GM18519 (cell line): ENCODE measurements around the gene ITSN2.
"Not testable (repeated sequence)": the region's sequence is repeated elsewhere in the genome, so short reads cannot be mapped to it uniquely, and the experiment has no call there.

Source experiments
- ATAC-seq: cut with Tn5 transposase; IDR thresholded peaks from one replicate; pipeline ENCODE4 v1.9.1; 2021; ENCODE audit warnings: mild to moderate bottlenecking, moderate library complexity; ENCODE audit not compliant: unreplicated experiment, low FRiP score

Gene ITSN2

DNA sequence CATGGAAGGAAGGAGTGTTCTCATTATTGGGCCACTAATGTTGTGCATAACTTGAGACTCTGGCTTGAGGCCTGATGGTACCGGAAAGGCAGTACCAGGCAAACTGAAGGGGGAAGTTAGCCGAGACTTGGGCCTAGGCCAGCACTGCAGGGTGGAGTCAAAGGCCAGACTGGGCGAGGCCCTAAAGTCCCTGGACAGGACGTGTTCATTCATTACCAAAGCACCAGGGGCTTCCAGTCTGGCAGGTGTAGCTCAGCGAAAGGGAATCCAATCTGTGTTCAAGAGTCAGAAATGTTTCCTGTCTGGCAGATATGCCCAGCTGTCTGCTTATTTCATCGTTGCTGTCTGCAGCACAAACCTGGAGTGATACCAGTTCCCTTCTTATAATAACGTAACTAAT lies 4.7 kb upstream of the ITSN2 start:
- ATAC-seq = no peak

DNA sequence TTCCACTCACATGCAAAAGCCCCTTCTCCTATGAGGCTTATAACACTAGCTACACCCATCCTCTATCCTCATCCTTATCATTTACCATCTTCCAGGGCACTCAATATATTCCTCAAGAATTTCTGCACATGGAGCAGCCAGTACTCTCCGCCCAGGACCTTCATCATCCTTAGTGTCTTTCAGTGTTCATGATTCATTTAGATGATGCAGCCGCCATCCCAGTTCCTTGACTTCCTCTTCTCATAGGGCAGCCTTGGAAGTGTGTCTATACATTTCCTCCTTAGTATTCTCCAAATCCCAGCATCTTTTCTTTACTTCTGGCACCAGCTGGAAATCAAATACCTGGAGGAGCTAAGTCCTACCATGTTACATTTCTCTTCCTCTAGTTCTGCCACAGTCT lies 3.0 kb upstream of the ITSN2 start:
- ATAC-seq = no peak

DNA sequence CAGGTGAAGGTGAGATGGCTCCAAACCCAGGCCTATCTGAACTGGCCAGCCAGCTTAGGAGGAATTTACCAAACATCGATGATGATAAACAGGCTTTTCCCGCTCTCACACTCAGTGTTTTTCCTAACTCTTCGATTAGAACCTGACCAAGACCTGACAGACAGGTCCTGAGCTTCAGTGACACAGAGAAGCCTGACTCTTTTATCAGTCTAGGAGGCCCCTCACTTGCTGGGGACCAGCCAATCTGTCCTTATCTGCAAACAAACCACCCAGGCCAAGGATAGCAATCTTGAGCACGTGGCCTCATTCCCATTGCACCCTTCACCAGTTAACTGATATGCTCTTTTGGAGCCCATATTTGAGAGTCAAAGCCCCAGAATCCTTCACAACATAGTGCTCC lies 1.9 kb upstream of the ITSN2 start:
- no peak for ATAC-seq

DNA sequence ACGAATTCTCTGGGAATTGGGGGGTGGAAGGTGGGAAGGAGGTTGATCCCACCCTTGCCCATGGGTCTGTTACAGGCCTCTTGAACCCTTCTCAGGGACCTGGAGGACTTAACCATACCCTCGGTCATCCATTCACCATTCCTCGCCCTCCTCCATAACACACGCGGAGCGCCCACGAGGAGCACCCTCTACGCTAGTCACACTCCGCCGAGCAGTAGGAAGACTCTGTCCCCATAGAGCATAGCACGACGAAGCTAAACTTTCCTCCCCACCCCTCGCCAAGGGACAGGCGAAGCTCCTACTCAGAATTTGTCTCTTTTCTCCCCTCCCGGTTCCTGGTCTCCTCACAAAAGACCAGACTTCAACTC lies 611 bp upstream of the ITSN2 start:
- ATAC-seq = no peak

DNA sequence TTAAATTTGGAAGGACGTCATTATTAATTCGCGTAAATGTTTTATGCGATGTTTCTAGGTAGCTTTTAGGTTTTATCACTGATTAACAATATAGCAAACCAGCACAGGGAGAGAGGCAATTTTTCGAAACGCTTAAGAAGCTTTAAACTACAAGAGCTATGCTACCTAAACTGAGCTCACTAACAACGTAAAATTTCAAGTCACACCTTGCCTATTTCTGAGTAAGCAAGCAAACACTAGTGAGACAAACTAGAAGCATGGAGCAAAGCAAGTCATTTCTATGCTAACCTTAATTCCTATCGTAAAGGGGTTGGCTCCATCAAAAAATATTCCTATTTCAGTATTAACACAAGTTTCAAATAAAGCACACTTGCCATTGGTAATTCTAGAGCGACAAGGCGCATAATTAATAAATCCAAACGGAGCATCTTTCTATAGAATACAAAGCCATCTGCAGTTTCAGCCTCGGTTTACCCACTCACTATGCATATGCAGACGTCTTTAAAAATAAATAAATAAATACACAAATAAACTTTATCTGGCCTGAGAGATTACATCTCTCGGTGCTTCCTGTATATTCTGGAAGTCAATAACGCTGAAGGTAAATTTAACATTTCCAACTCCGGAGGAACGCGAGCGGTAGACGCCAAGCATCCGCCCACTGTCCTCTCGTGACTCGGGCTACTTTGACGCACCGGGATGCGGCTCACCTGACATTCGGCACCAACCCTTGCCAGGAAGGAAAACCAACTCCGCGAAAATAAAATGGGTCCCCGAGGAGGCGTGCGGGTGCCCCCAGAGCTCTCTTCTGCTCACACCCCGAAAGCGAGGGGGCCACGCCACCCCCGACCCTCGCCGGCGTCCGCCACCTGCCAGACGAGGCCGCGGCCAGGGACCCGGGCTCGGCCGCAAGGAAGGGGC lies 947 bp downstream of the ITSN2 start:
- no peak for ATAC-seq

DNA sequence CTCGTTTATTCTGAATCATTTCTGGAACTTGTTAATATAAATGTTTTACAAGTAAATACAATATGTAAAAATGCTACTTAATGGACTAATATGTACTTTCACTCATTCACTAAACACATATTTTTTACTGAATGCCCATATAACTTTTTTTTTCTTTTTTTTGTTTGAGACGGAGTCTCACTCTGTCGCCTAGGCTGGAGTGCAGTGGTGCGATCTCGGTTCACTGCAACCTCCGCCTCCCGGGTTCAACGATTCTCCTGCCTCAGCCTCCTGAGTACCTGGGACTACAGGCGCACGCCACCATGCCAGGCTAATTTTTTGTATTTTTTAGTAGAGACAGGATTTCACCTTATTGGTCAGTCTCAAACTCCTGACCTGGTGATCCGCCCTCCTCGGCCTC lies 2.6 kb downstream of the ITSN2 start:
- ATAC-seq = not testable (repeated sequence)

DNA sequence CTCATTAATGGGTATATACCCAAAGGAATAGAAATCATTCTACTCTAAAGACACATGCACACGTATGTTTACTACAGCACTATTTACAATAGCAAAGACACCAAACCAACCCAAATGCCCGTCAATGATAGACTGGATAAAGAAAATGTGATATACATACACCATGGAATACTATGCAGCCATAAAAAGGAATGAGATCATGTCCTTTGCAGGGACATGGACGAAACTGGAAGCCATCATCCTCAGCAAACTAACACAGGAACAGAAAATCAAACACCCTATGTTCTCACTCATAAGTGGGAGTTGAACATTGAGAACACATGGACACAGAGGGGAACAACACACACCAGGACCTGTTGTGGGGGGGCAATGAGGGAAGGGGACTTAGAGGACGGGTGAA lies 3.2 kb downstream of the ITSN2 start:
- not testable (repeated sequence) for ATAC-seq

DNA sequence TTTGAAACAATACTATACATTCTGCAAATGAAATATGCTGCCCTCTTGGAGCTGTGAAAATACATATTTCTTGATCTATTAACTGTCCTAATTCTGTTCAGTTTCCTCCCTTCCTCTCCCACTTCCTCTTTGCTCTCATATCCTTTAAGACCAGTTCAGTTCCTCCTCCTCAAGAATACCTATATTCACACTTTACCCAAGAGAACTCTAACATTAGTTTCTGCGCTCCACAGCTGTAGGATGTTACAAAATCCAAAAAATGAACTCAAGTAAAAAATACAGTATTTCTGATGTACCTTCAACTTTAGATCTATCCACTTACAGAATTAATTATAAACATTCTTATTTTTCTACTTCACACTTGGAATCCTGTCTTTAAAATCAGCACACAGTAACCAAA lies 5.4 kb downstream of the ITSN2 start:
- ATAC-seq = no peak

DNA sequence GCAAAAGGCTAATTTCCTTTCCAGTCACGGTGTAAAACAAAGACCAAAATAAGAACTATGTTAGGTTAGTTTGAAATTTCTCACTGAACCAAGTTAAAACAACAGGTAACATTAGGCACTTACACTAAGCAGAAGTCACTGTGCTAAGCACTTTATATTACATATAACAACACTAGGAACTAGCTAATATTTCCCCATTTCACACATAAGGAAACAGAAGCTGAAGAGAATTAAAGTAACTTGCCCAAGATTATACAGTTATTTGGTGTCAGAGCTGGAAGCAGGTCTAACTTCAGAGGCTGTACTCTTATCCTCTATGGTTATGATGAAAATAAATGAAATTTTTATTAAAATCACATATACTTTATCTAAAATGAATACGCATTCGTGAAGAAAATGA lies 5.9 kb downstream of the ITSN2 start:
- ATAC-seq = no peak

DNA sequence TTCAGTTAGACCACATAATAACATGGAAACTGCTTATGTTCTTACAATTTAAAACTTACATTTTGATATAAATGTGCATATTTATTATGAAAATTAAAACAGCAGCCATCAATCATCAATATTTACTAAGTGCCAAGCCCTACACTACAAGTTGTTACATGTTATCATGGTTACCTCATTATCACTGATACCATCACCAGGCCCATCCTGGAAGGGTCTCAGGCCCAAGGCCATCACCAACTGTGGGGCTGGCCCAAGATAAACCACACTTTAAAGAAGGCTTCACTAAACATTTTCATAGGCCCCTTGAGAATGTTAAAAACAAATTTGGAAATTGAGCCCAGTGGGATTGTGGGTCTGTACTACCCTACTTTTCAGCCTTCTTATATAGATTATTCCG lies 6.4 kb downstream of the ITSN2 start:
- no peak for ATAC-seq

DNA sequence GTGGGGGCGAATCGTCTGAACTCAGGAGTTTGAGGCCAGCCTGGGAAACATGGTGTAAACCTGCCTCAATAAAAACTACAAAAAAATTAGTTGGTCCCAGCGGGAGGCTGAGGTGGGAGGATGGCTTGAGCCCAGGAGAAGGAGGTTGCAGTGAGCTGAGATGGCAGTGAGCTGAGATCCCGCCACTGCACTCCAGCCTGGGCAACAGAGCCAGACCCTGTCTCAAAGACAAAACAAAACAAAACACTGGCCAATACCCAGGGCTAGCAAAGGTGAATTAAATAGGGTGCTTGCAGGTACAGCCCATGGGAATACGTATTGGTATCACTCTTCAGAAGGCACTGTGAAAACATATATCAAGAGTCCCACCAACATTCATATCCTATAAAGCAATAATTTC lies 7.0 kb downstream of the ITSN2 start:
- no peak for ATAC-seq

DNA sequence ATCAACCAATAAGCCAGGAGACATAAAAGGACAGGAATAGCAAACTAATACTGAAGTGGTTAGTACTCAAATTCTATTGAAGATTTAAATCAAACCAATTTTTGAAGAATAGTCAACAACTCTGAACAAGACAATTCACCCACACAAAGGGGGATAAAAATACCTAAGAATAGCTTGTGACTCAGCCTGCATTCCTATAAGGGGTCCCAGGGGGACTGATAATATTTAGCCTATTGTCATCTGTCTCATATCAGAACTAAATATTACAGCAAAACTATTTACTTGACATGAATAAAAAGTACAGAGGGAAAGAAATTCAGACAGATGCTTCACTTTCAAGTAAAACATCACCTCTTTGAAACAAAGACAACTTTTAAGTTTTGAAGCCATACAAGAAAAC lies 7.7 kb downstream of the ITSN2 start:
- no peak for ATAC-seq

DNA sequence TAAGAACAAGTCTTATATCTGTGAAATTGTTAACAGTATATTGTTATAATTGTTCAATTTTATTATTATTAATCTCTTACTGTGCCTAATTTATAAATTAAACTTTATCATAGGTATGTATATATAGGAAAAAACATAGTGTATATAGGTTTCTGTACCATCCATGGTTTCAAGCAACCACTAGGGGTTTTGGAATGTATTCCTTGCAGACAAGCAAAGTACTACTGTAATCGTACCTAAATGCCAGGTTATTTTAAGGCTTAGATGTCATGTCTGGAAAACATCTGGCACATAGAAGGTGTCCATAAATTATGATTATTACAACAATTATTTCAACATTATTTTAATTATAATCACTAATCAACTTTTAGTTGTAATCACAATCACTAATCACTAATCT lies 8.4 kb downstream of the ITSN2 start:
- ATAC-seq = no peak

DNA sequence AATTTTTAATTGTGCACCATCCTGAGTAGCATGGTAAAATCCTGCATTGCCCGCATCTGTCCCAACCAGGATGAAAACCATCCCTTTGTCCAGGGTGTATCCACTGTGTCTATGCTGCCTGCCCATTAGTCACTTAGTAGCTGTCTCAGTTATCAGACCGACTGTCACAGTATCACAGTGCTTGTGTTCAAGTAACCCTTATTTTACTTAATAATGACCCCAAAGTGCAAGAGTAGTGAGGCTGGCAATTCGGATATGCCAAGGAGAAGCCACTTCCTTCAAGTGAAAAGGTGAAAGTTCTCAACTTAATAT lies 8.8 kb downstream of the ITSN2 start:
- ATAC-seq = no peak

DNA sequence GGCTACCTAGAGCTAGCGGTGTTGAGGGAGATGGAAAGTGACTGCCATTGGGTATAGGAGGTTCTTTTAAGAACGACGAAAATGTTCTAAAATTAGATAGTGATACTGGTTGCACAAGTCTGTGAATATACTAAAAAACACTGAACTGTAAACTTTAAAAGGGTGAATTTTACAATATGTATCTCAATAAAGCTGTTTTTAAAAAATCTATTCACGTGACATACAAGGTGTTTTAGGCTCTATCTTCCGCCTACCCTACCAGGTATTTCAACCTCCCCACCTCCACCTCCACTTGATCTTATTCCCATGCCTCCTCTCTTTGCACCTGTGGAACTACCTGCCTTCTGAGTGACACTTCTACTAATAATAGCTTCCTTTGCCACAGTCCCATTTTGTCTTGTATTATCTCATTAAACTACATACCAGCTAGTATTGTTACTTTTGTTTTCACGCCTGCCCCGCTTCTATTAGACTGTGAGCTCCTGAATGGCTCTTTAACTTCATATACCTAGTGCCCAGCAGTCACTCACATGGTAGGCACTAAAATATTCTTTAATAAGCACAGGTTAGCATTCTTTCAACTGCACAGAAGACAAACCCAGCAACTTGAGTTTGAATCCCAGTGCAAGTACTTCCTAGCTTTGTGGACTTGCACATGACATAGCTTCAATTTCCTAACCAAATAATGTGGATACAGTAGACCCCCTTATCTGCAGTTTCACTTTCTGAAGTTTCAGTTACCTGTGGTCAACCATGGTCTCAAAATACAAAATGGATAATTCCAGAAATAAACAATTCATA lies 9.3 kb downstream of the ITSN2 start:
- ATAC-seq = no peak

DNA sequence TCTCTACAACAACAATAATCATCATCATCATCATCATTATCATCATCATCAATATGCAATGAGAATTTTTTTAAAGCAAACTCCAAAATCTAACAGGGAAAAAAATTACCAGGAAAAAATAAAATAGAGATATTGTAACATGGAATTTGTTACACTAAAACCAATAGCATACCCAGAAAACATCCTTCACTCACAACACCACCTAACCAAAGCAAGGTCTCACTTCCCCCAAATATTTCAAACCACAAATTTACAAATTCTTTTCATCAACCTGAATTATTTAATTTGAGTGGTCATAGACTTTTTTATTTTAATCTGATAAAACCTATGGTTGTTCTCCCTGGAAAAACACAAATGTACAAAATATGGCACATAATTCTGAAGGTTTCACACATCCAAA lies 11.2 kb downstream of the ITSN2 start:
- no peak for ATAC-seq

DNA sequence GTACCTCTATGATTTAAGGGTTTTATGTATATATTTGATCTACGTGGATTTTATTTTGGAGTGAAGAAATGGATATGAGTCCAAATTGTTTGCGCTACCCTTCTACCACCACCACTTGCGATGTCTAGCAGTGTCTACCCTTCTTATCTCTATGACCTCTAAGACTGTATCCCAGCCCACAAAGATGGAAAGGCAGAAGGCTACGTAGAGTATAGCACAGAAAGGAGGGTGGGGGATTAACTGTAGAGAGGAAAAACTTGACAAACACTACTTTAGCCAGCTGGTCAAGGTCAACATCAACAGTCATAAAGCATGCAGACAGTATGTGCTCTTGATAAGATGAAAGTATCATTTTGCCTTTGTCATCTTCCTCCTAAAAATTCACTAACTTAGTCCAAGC lies 14.4 kb downstream of the ITSN2 start:
- no peak for ATAC-seq

DNA sequence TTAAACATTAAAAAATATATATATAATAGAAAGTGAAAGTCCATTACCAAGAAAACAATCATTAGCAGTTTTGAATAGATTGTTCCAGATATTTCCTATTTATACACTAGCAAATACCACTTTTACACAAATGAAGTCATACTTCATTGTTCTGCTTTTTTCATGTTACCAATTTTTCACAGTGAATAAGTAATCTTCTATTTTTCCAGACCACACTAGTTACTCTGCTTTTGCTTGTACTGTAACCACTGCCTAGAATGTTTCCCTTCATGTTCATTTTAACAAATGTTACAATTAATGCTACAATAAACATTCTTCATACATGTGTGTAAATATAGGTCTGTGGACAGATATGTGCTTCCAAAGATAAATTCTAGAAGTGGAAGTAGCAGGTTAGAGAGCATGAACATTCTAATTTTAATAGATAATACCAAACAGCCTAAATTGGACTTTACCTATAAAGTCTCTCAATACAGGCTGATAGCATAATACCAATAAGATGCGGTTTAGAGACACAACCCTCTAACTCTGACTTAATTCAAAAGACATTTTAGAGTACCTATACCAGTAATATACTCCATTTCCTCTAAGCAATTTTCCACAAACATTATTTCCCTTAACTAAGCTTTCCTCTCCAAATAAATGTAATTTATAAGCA lies 17.0 kb downstream of the ITSN2 start:
- no peak for ATAC-seq

DNA sequence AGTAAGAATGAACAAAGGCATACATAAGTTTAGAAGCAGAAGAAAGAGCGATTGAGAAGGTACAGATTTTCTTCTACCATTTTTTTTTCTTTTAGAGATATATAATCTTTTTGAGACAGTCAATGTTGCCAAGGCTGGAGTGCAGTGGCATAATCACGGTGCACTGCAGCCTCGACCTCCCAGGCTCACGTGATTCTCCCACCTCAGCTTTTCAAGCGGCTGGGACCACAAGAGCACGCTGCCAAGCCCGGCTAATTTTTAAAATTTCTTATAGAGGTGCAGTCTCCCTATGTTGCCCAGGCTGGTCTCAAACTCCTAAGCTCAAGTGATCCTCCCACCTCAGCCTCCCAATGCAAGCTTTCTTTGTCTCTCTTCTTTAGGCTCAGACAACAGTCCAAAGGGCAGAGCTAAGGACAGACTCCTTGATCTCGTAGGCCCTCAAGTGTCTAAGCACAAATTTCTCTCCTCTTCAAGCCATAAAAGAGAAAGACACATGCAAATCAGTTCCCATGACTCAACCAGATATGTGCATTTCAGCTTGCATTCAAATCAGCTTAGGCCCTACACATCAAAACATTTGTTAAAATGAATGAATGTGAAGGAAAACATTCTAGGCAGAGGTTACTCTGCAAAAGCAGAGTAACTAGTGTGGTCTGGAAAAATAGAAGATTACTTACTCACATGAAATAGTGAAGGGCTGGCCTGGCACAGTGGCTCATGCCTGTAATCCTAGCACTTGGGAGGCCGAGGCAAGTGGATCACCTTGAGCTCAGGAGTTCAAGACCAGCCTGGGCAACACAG lies 18.0 kb downstream of the ITSN2 start:
- no peak for ATAC-seq

DNA sequence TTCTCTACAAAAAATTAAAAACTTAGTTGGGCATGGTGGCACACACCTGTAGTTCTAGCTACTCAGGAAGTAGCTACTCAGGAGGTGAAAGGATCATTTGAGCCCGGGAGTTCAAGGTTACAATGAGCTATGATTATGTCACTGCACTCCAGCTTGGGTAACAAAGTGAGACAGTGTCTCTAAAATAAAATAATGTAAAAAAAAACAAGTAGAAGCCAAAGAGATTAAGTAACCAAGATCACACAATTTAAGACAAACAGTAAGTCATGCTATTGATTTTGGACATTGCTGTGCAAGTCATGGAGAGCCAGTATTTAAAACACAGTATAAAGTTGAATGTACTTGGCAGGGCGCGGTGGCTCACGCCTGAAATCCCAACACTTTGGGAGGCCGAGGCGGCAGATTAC lies 20.5 kb downstream of the ITSN2 start:
- ATAC-seq = no peak

DNA sequence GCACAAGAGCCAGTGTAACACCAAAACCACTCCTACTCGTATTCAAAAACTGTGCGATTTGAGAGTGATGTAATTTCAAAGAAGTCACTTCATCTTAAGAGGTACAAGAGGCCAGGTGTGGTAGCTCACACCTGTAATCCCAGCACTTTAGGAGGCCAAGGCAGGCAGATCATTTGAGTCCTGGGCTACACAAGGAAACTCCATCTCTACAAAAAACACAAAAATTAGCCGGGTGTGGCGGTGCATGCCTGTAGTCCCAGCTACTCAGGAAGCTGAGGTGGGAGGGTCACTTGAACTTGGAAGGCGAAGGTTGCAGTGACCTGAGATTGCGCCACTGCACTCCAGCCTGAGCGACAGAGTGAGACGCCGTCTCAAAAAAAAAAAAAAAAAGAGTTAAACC lies 21.2 kb downstream of the ITSN2 start:
- not testable (repeated sequence) for ATAC-seq
